Activated naive CD4-positive, alpha-beta T cell treated with anti-CD3 and anti-CD28 coated beads, Interleukin-2, amount 50 U/mL, for 72 hours (primary cell): ENCODE data around the gene SRGAP1. TPM values are rescaled to one million over a fixed set of nuclear protein-coding genes. Genes with fewer than 3 reads are reported as not detected.

ENCODE experiments used
- ATAC-seq, 2 donors: fragments of 150-1000 bp; cut with Tn5 transposase; 2 replicates each; pipeline ENCODE4 v1.10.0; 2021; ENCODE audit warnings: mild to moderate bottlenecking in 2 of 2, moderate library complexity in 2 of 2
- DNase-seq, 2 donors: peaks; one replicate each; pipeline ENCODE4 v3.0.0; 2021 to 2022; ENCODE audit warnings: low spot score in 2 of 2
- H3K27ac Mint-ChIP-seq, 2 donors: one replicate each; pipeline ENCODE4 v1.8.0; 2022; ENCODE audit warnings: mild to moderate bottlenecking in 2 of 2, mixed read lengths in 2 of 2
- H3K36me3 Mint-ChIP-seq, 2 donors: one replicate each; pipeline ENCODE4 v1.8.0; 2022; ENCODE audit warnings: mixed read lengths in 2 of 2
- H3K9me3 Mint-ChIP-seq, 2 donors: one replicate each; pipeline ENCODE4 v1.8.0; 2022; ENCODE audit warnings: mixed read lengths in 2 of 2
- total RNA-seq, 2 donors: library from RNA; stranded (reverse); gene quantifications; one replicate each; pipeline ENCODE4 v1.2.3, GENCODE V29; 2022

SRGAP1 gene
- total RNA-seq, 2 donors from 2014 or later: 0.25 TPM; not detected in 1

DNA sequence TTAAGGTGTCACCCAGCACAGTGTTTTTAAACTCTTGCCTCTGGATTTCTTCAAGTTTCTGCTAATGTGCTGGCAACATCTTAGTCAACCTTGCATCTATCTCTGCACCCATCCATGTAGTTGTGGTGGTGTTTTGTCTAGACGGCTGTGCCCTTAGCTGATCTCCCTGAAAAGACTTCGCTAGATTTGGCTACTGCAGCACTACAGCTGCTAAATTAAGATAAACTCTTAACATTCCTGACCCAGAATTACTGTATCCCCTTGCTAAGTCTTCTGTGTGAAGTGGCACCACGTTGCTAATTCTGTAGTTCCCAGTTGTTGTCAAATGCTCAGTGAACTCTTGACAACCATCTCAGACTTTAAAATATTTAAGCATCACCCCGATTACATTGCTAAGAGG is 66.8 kb downstream of the SRGAP1 start:
- no peak for ATAC-seq
- Mint-ChIP-seq H3K36me3 (no peaks in the 10 kb centered on the region), H3K9me3 (no peaks in the 10 kb centered on the region), H3K27ac (no peak overlapping the region)
- no peak for DNase-seq

DNA sequence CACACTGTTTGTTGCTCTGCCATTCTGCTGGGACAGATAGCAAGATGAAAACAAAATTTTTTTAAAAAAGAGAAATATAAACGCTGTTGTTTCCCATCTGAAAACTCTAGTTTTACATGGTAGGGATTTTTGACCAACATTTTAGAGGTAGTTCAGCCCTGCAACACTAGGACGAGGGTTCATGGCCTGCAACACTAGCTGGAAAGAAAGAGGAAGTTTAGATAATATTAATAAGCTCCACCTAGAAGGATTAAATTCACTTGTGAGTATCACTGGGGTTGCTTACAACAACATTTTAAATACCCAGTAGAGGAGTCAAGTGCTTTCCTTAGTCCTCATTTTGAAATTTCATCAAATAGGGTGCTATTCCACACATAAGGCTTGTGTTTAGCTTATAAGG is 68.2 kb downstream of the SRGAP1 start:
- no peak for ATAC-seq

DNA sequence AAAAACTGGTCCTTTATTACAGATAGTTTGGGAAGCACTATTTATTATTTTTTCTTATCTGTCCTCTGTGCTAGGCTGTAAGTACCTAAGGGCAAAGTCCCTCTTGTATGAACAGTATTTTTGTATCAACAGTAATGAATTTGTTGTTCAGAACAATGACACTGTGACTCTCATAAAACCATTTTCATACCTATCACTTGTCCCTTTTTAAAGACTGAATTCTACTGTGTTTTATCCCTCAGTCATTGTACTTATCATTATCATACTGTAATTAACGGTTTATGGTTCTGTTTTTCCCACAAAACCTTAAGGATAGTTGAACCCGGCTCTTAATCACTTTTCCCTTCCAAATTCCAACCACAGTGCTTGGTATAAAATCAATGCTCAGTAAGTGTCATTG is 69.4 kb downstream of the SRGAP1 start:
- H3K27ac Mint-ChIP-seq: no peak overlapping the region
- no peaks in the 10 kb centered on the region for H3K9me3 Mint-ChIP-seq
- ATAC-seq (no peak), DNase-seq (no peak)
- H3K36me3 Mint-ChIP-seq: no peaks in the 10 kb centered on the region

More for the DNA sequence above, 68.2 kb downstream of the SRGAP1 start:
- Mint-ChIP-seq H3K9me3 (no peaks in the 10 kb centered on the region), H3K27ac (no peak overlapping the region), H3K36me3 (no peaks in the 10 kb centered on the region)
- no peak for DNase-seq

DNA sequence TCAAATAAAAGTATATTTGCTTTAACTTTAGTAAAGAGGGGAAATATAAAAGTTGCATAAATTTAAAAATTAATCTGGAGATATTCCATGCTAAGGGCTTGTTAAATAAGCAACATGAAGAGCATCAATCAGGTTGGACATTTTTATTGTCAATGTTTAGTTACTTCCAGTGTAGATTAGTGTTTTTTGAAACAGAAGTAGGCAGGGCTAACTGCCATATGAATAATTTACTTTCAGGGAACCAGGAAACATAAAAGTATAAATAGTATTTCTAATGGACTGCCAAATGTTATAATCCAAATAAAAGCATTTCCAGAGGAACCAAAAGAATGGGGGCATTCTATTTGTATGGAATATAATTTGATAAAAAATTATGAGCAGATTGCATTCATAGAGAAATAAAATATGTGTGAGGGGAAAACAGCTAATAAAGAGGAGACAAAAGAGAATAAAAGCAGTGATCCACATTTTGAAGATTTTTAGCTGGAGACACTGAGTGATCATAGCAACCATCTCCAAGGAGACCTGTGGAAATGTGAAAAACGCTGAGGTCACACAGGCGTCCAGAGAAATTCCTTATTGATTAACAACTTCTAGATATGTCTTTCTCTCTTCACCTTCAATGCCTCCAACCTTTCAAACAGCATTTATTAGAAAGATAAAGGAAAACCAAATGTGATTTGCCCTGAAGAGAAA is 70.8 kb downstream of the SRGAP1 start:
- Mint-ChIP-seq H3K9me3 (no peaks in the 10 kb centered on the region), H3K27ac (no peak overlapping the region), H3K36me3 (no peaks in the 10 kb centered on the region)
- ATAC-seq (no peak), DNase-seq (no peak)

DNA sequence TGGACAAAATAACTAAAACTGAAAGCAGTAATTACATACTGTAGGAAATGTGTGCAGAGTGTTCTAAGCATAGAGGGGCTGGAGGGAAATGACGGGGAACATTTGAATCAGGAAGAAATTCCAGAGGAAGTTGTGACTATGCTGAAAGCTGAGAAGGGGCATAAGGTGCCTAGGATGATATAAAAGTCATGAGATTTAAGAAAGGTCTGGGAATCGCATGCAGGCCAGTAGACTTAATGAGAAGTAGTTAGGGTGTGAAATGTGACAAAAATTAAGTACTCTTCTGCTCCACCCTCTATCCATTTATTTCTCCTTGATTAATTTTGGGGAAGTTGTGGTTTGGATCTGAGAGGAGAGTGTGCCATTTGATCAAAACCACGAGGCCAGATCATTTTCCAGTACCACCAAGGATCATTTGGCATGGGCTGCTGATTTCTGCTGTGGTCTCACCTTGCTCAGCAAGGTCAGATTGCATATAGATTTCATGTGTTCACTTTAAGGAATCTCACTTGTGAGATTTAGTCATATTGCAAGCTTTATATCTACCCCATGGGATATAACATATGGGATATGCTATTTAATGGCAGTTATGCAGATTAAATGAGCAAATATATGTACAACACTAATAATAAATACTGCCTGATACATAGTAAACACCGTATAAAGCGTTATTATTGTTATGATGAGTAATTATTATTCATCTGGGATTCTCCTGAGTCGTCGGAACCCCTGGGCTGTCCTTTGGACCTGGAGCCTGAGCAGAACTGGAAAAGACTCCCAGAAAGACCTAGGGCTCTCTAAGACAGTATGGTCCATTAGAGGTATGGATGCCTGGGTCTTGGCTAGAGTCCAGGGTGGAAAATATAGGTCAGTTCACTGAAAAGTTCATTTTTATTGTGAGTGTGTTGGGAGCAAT is 72.3 kb downstream of the SRGAP1 start:
- Mint-ChIP-seq H3K9me3 (no peaks in the 10 kb centered on the region), H3K36me3 (no peaks in the 10 kb centered on the region), H3K27ac (no peak overlapping the region)
- no peak for ATAC-seq
- DNase-seq: no peak

DNA sequence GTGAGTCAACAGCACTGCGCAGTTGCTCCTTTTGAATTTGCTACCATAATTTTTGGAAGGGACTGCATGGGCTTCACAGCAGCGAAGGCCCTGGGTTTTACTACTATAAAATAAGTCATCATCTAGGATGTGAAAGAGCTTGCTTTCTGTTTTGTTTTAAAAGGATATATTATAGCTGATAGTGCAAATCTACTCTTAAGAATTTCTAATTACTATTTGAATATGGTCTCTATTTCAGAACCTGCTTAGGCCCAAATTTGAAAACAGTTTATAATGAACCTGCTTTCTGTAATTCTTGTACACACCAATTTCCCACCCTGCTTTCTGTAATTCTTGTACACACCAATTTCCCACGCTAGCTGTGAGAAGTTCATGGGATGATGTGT is 73.0 kb downstream of the SRGAP1 start:
- no peak overlapping the region for H3K27ac Mint-ChIP-seq
- ATAC-seq: no peak
- no peaks in the 10 kb centered on the region for H3K36me3 Mint-ChIP-seq
- no peak for DNase-seq
- no peaks in the 10 kb centered on the region for H3K9me3 Mint-ChIP-seq

DNA sequence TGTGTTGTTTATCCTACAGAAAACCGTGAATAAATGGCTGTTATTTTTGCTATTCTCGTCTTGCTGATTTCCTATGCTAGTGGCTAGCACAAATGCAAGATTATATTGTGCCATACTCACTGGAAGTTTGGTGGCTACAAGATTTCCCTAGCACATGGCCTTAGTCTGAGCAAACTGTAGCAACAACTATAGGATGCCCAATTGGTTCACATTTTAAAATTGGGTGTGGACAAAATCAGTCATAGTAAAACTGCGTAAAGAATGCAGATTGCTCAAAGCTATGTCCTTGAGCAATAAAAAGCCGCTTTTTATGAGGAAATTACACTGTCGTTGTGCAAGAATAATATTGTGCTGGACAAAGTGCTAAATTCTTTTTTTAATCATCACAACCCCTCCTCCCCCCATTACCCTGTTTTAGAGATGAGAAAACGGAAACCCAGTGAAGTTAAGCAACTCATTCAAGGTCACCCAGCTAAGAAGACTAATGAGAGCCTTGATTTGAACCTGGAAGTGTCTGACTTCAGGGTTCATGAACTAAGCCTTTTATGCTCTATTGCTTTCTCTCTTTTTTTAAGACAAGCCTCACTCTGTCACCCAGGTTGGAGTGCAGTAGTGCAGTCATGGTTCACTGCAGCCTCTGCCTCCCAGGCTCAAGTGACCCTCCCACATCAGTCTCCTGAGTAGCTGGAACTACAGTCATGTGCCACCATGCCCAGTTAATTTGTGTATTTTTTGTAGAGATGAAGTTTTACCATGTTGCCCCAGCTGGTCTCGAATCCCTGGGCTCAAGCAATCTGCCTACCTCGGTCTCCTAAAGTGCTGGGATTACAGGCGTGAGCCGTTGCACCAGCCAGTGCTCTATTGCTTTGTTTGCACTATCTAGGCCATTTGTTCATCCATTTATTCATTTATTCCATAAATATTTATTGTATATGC is 73.6 kb downstream of the SRGAP1 start:
- Mint-ChIP-seq H3K9me3 (no peaks in the 10 kb centered on the region), H3K36me3 (no peaks in the 10 kb centered on the region), H3K27ac (no peak overlapping the region)
- ATAC-seq (no peak), DNase-seq (no peak)

DNA sequence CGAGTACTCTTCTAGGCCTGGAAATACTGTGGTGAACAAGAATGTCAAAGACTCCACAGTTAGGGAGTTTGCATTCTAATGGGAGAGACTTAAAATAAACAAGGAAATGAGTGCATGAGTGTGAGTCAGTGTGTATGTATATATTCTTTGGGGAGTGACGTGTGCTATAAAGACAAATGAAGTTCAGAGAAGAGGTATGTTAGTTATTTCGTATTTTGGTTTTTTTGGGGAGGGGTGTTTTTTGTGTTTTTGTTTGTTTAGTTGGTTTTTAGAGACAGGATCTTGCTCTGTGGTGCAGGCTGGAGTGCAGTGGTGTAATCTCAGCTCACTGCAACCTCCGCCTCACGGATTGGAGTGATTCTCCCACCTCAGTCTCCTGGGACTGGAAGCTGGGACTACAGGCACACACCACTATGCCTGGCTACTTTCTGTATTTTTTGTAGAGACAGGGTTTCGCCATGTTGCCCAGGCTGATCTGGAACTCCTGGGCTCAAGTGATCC is 74.3 kb downstream of the SRGAP1 start:
- Mint-ChIP-seq H3K27ac (no peak overlapping the region), H3K9me3 (no peaks in the 10 kb centered on the region), H3K36me3 (no peaks in the 10 kb centered on the region)
- ATAC-seq: no peak
- no peak for DNase-seq

DNA sequence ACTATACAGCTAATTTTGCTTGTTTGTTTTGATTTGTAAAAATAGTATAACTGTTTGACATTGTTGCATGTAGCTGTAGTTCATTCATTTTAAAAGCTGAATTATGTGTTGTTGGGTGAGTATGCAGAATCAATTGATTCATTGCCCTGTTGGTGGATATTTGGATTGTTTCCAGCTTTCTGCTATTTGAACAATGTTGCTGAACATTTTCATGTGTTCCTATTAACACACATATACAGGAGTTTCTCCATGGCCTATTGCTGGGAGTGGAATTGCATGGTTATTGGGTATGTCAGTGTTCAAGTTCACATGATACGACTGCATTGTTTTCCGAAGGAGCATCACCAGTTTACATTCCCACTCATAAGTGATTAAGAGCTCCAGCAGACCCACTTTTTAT is 75.3 kb downstream of the SRGAP1 start:
- Mint-ChIP-seq H3K9me3 (no peaks in the 10 kb centered on the region), H3K27ac (no peak overlapping the region), H3K36me3 (no peaks in the 10 kb centered on the region)
- no peak for DNase-seq
- no peak for ATAC-seq

DNA sequence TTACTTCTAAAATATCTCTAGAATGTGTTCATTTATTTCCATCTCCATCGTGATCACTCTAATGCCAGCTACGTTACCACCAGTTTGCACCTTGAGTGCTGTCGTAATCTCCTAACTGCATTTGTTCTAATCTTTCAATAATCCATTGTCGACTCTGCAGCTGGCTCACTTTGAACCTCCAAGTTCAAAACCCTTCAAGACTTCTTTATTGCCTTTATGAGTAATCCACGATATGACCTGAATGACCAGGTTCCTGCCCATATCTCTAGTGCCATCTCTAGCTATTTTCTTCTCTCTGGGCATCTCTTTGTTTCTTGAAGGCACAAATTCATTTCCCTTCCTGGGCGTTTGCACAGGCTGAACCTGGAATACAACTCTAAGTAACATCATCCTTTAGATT is 76.7 kb downstream of the SRGAP1 start:
- ATAC-seq (no peak), DNase-seq (no peak)
- Mint-ChIP-seq H3K9me3 (no peaks in the 10 kb centered on the region), H3K36me3 (no peaks in the 10 kb centered on the region), H3K27ac (no peak overlapping the region)

DNA sequence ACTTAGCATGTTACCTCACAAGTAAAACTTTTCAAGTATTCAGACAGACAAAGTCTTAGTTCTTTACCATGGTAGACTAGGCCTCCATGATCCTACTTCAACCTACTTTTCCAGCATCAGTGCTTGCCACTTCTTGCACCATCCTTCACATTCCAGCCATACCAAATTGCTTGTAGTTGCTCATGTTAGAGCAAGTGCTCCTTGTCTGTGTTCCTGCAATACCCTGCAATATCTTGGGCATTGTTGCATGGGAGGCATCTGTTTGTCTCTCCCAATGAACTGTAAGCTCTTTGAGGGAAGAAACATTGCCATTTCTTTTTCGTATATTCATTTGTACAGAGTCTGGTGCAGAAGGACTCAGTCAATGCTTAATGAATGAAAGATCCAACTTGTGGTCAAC is 78.0 kb downstream of the SRGAP1 start:
- Mint-ChIP-seq H3K36me3 (no peaks in the 10 kb centered on the region), H3K27ac (no peak overlapping the region), H3K9me3 (no peaks in the 10 kb centered on the region)
- ATAC-seq: no peak
- DNase-seq: no peak

DNA sequence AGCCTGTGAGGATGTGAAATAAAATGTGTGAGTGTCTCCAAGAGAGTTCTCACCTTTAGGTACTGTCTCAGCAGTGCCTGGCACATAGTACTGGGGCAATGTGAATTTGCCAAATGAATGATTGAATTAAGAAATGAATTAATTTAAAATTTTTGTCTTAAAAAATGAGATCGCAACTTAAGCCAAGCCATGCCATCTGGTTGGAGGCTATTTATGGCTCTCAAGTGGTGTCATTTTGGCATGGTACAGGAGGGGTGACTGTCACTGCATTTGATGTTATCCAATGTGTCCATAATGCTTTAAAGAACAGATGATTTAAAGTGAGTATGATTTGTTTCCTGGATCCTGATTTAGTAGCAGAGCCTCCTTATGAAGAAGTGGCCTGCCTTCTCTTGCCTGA is 80.3 kb downstream of the SRGAP1 start:
- ATAC-seq (no peak), DNase-seq (no peak)

DNA sequence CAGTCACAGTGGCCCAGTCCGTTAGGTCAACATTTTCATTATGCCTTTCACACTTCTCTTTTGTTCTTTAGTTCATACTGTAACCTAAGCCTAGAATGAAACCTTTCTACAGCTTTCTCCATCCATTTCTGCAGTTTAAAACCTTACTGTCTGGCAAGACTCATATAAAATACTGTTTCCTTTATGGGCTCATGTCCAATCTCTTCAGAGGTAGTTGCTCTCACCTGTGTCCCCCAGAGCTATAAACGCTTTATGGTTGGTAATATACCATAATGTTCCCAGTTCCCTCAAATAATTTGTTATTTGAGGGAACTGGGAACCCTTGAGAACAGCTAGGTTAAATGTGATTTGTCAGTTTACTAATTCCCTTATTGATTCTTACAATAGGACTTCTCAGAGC is 83.0 kb downstream of the SRGAP1 start:
- DNase-seq (no peak), ATAC-seq (no peak)
- no peaks in the 10 kb centered on the region for H3K36me3 Mint-ChIP-seq
- no peak overlapping the region for H3K27ac Mint-ChIP-seq
- H3K9me3 Mint-ChIP-seq: no peaks in the 10 kb centered on the region

More for the DNA sequence above, 80.3 kb downstream of the SRGAP1 start:
- H3K27ac Mint-ChIP-seq: no peak overlapping the region
- H3K36me3 Mint-ChIP-seq: no peaks in the 10 kb centered on the region
- H3K9me3 Mint-ChIP-seq: no peaks in the 10 kb centered on the region

DNA sequence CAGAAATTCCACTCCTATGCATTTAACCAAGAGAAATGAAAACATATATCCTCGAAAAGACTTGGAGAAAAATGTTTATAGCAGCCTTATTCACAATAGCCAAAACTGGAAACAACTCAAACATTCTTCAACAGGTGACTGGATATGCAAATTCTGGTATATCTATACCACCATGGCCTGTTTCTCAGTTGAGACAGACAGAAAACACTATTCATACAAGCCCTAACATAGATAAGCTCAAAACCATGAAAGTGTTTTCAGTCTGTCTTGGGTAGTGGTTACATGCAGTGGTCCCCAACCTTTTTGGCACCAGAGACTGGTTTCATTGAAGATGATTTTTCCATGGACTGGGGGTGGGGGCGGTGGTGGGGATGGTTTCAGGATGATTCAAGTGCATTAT is 83.8 kb downstream of the SRGAP1 start:
- H3K9me3 Mint-ChIP-seq: no peaks in the 10 kb centered on the region
- DNase-seq: no peak
- no peak overlapping the region for H3K27ac Mint-ChIP-seq
- no peaks in the 10 kb centered on the region for H3K36me3 Mint-ChIP-seq
- ATAC-seq: peak in 1 of 2 donors; percentile 61

DNA sequence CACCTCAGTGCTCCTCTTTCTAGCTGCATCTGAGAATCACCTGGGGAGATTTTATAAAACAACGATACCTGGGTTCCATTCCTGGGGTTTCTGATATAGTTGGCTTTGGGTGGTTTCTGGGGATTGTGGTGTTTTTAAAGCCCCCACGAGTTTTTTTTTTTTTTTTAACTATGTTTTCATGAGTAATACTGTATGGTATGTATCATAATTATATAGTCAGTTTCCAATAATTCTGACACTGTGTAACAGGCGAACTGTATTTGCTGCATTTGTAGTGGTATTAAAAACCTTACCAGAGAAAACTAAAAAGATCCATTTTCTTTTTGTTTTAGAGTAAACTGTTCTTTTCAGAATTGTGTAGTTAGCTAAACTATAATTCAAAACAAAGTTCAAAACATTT is 84.9 kb downstream of the SRGAP1 start:
- DNase-seq: no peak
- Mint-ChIP-seq H3K36me3 (no peaks in the 10 kb centered on the region), H3K9me3 (no peaks in the 10 kb centered on the region), H3K27ac (no peak overlapping the region)
- ATAC-seq: no peak

DNA sequence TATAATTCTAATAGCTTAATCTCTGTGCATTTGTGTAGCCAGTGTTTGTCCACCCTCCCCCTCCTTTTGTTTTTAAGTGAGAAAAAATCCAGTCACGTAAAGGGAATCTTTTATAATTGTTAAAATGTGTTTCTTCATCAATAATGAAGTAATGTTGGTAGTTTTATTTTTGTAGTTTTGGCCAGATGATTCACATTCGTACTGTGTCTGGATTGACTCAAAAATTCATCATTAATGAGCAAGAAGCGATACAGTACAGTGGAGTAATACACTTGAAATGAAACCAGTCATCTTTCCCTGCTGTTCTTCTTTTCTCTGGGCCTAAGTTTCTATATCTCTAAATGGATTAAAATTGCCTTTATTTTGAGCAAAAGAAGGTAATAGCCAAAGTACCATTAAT is 86.5 kb downstream of the SRGAP1 start:
- ATAC-seq (no peak), DNase-seq (no peak)
- no peaks in the 10 kb centered on the region for H3K9me3 Mint-ChIP-seq
- no peaks in the 10 kb centered on the region for H3K36me3 Mint-ChIP-seq
- no peak overlapping the region for H3K27ac Mint-ChIP-seq

DNA sequence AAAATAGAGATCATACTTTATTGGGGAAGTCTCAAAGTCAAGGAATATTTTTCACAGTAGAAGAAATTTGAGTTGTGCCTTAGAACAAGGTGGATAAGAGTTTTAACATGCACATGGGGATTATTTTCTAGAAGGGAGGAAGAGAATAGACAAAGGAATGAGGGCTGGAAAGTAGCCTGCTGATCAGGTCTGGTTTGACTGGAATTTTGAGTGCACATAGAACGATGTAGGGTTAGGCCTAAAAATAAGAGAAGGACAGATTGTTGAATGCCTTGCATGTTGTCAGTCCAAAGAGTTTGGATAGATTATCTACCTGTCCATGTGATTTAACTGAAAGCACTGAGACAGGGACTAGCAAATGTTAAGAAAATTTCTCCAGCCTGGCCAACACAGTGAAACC is 87.2 kb downstream of the SRGAP1 start:
- Mint-ChIP-seq H3K27ac (no peak overlapping the region), H3K36me3 (no peaks in the 10 kb centered on the region), H3K9me3 (no peaks in the 10 kb centered on the region)
- DNase-seq (no peak), ATAC-seq (no peak)
